ENCODE measurements around the gene NRXN3.

NRXN3 gene

GRCh38 chr14:78170203-78170602, at the start of gene NRXN3:
TSS of gene NRXN3 (plus strand) at chr14:78170373. CDS start at chr14:78243094, 72,721 bp downstream.
- H3K4me3 ChIP-seq (ENCODE audit: low read depth, low read length), result no peak within 1 kb of the TSS
- TF ChIP-seq CTCF (IDR thresholded peaks at IDR 0.05; ENCODE audit: low read depth, low read length), result no peak

DNA sequence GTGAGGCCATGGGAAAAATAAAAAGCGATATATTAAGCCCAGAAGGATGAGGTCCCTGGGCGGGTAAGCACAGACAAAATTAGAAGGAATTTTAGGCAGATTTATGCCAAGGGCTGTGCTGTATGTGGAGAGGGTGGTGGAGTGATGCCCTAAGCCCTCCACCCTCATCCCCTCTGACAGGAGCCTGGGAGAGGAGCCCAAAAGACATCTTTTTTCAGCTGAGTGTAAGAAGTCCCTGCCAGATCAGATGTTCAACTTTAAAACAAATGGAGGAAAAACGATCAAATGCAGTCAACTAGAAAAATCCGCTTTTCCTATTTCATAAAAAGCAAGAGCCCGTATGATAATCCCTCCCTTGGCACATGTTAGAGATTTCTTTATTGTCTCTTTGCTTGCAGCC, 47.7 kb upstream of the NRXN3 start:
- no peak overlapping the region for H3K4me3 ChIP-seq (ENCODE audit: low read depth, low read length)
- TF ChIP-seq CTCF (IDR thresholded peaks at IDR 0.05; ENCODE audit: low read depth, low read length), result no peak

GRCh38 chr14:78123650-78124253, 46.4 kb upstream of the NRXN3 start:
- no peak for TF ChIP-seq CTCF (IDR thresholded peaks at IDR 0.05; ENCODE audit: low read depth, low read length)
- H3K4me3 ChIP-seq (ENCODE audit: low read depth, low read length), result no peak overlapping the region

GRCh38 chr14:78127961-78128360, 42.2 kb upstream of the NRXN3 start:
- no peak for TF ChIP-seq CTCF (IDR thresholded peaks at IDR 0.05; ENCODE audit: low read depth, low read length)
- no peak overlapping the region for H3K4me3 ChIP-seq (ENCODE audit: low read depth, low read length)

DNA sequence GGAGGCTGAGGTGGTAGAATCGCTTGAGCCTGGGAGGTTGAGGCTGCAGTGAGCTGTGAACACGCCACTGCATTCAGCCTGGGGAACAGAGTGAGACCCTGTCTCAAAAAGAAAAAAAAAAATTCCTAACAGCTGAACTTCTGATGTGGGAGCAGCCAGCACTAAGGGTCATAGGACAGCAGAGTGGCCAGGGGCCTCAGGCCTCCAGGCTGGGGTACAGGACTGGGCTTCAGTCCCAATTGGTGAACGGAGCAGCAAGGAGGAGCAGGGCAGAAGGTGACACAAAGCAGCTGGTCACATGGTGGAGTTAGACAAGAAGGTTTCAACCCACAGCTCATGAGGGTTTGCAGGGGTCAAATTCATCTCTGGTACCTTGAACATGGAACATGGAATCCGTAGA, 40.8 kb upstream of the NRXN3 start:
- no peak overlapping the region for H3K4me3 ChIP-seq (ENCODE audit: low read depth, low read length)
- TF ChIP-seq CTCF (IDR thresholded peaks at IDR 0.05; ENCODE audit: low read depth, low read length), result no peak

- H3K4me3 ChIP-seq (ENCODE audit: low read depth, low read length), result no peak overlapping the region
- no peak for TF ChIP-seq CTCF (IDR thresholded peaks at IDR 0.05; ENCODE audit: low read depth, low read length)
Observed at GRCh38 chr14:78130356-78130755, 39.8 kb upstream of the NRXN3 start.

- TF ChIP-seq CTCF (IDR thresholded peaks at IDR 0.05; ENCODE audit: low read depth, low read length), result no peak
Observed at GRCh38 chr14:78131201-78131600, 39.0 kb upstream of the NRXN3 start.

More at GRCh38 chr14:78131201-78131600, 39.0 kb upstream of the NRXN3 start:
- no peak overlapping the region for H3K4me3 ChIP-seq (ENCODE audit: low read depth, low read length)

All from WI38 (cell line).